ENCODE measurements around the gene CEP128. TPM values are rescaled to one million over a fixed set of nuclear protein-coding genes. Genes with fewer than 3 reads are reported as not detected.

CEP128 gene
- total RNA-seq, 2 experiments from 2014 or later: 30.0 to 32.9 TPM

- H3K27ac Mint-ChIP-seq: no peak overlapping the region
- no peaks in the 10 kb centered on the region for H3K9me3 Mint-ChIP-seq
- no peak for DNase-seq
- ATAC-seq (ENCODE audit: low read depth): no peak
- H3K36me3 Mint-ChIP-seq: no peaks in the 10 kb centered on the region
- POLR2A ChIA-PET: no interaction called here
- H3K4me3 Mint-ChIP-seq: no peak overlapping the region
- no peaks in the 10 kb centered on the region for H3K27me3 Mint-ChIP-seq
- peaks cover 2% of the 10 kb centered on the region for H3K4me1 Mint-ChIP-seq
Observed at GRCh38 chr14:80572666-80573065, 368.9 kb downstream of the CEP128 start.

DNA sequence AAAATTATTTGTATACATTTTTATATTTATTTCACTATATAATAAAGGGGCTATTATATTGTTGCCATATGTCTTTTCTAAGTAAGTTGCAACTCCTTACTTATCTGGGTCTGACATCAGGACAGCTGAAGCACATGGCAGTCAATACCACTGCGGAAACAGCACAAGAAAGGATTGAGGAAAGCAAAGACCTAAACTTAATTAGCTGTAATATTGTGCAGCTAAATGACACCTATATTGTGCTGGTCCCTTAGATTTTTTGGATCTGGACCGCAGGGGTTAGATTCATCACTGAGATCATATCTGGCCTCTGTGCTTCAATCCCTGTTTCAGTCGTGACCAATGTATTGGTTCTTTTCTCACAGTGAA, 370.6 kb downstream of the CEP128 start:
- H3K36me3 Mint-ChIP-seq: peaks cover 2% of the 10 kb centered on the region
- H3K27ac Mint-ChIP-seq: no peak overlapping the region
- POLR2A ChIA-PET: no interaction called here
- no peak overlapping the region for H3K4me3 Mint-ChIP-seq
- DNase-seq: no peak
- no peaks in the 10 kb centered on the region for H3K27me3 Mint-ChIP-seq
- peaks cover 2% of the 10 kb centered on the region for H3K4me1 Mint-ChIP-seq
- ATAC-seq (ENCODE audit: low read depth): no peak
- no peaks in the 10 kb centered on the region for H3K9me3 Mint-ChIP-seq

DNA sequence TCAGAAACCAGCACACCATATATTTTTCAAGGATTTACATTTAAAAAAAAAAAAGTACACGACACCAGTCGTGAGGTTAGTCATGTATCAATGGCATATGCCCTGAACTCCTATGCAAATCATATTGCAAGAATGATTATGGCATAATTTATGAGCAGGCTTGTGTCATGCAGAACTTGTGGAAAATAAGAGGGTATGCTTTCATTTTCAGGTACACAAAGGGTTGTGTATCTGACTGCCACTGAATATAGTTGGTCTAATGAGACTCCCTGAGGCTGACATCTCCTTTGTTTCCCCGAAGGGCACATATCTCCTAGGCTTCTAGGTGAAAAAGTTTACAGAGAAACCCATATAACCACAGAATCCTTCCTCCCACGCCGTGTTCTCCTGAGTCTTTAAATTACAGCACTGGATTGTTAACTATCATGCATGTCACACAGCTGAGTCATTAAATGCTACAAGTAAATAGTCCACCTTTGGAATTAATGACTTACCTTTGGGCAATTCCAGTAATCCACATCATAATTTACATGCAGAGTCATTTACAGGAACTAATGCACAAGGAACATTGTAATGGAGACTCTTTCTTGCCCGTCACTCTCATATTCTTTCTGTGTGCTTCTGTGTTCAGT, 373.5 kb downstream of the CEP128 start:
- no peak overlapping the region for H3K27ac Mint-ChIP-seq
- ATAC-seq (ENCODE audit: low read depth) (no peak), DNase-seq (no peak)
- H3K4me3 Mint-ChIP-seq: no peak overlapping the region
- H3K9me3 Mint-ChIP-seq: no peaks in the 10 kb centered on the region
- peaks cover 2% of the 10 kb centered on the region for H3K36me3 Mint-ChIP-seq
- POLR2A ChIA-PET: no interaction called here
- peaks cover 2% of the 10 kb centered on the region for H3K4me1 Mint-ChIP-seq
- H3K27me3 Mint-ChIP-seq: no peaks in the 10 kb centered on the region

GRCh38 chr14:80565001-80565400, 376.5 kb downstream of the CEP128 start:
- Mint-ChIP-seq H3K27me3 (no peaks in the 10 kb centered on the region), H3K4me3 (no peak overlapping the region), H3K27ac (no peak overlapping the region), H3K36me3 (peaks cover 2% of the 10 kb centered on the region), H3K4me1 (peaks cover 2% of the 10 kb centered on the region), H3K9me3 (no peaks in the 10 kb centered on the region)
- POLR2A ChIA-PET: no interaction called here
- no peak for DNase-seq
- no peak for ATAC-seq (ENCODE audit: low read depth)

GRCh38 chr14:80564051-80564450, 377.5 kb downstream of the CEP128 start:
- DNase-seq (no peak), ATAC-seq (ENCODE audit: low read depth) (no peak)
- Mint-ChIP-seq H3K9me3 (no peaks in the 10 kb centered on the region), H3K4me3 (no peak overlapping the region), H3K36me3 (peaks cover 2% of the 10 kb centered on the region), H3K27ac (no peak overlapping the region), H3K4me1 (peaks cover 2% of the 10 kb centered on the region), H3K27me3 (no peaks in the 10 kb centered on the region)
- POLR2A ChIA-PET: no interaction called here

GRCh38 chr14:80560800-80561657, 380.5 kb downstream of the CEP128 start:
- H3K4me3 Mint-ChIP-seq: no peak overlapping the region
- no peaks in the 10 kb centered on the region for H3K9me3 Mint-ChIP-seq
- H3K27ac Mint-ChIP-seq: no peak overlapping the region
- no peaks in the 10 kb centered on the region for H3K4me1 Mint-ChIP-seq
- no peaks in the 10 kb centered on the region for H3K27me3 Mint-ChIP-seq
- H3K36me3 Mint-ChIP-seq: no peaks in the 10 kb centered on the region
- POLR2A ChIA-PET: no interaction called here
- DNase-seq (no peak), ATAC-seq (ENCODE audit: low read depth) (no peak)

DNA sequence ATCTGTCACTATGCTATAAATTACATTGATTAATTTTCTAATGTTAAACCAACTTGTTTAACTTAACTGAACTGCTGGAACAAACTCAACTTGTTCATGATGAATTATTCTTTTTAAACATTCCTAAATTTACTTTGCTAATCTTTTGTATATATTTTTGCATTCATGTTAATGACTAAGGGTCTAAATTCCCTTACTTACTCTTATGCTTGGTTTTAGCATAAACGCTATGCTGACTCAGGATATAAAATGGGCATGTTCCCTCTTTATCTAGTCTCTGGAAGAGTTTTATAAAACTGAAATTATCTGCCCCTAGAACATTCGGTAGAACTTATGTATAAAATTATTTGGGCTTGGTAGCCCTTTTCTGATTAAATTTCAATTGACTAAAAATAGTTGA, 387.4 kb downstream of the CEP128 start:
- H3K4me3 Mint-ChIP-seq: no peak overlapping the region
- ATAC-seq (ENCODE audit: low read depth) (no peak), DNase-seq (no peak)
- H3K27ac Mint-ChIP-seq: no peak overlapping the region
- H3K4me1 Mint-ChIP-seq: no peaks in the 10 kb centered on the region
- no peaks in the 10 kb centered on the region for H3K36me3 Mint-ChIP-seq
- no peaks in the 10 kb centered on the region for H3K27me3 Mint-ChIP-seq
- POLR2A ChIA-PET: no interaction called here
- no peaks in the 10 kb centered on the region for H3K9me3 Mint-ChIP-seq

DNA sequence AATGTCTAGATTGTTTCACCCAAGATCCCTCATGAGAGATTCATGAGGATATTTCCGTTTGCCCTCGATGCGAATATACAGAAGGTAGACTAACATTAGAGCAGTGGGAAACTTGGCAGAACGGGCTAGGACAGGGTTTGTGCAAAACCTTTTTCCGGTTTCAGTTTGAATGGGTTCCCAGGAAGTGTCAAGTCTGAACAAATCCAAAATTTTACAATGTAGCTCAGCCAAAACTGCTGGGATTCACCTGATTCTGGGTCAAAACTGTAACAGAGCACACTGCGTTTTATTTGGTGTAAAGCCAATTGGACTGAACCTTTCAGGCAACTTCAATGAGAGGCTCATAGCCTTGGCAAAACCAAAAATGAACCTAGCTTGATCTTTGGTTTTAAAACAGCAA, 392.4 kb downstream of the CEP128 start:
- peaks cover 3% of the 10 kb centered on the region for H3K36me3 Mint-ChIP-seq
- DNase-seq (no peak), ATAC-seq (ENCODE audit: low read depth) (no peak)
- no peak overlapping the region for H3K4me3 Mint-ChIP-seq
- peaks cover 3% of the 10 kb centered on the region for H3K9me3 Mint-ChIP-seq
- peaks cover 1% of the 10 kb centered on the region for H3K4me1 Mint-ChIP-seq
- no peak overlapping the region for H3K27ac Mint-ChIP-seq
- no peaks in the 10 kb centered on the region for H3K27me3 Mint-ChIP-seq
- POLR2A ChIA-PET: no interaction called here

DNA sequence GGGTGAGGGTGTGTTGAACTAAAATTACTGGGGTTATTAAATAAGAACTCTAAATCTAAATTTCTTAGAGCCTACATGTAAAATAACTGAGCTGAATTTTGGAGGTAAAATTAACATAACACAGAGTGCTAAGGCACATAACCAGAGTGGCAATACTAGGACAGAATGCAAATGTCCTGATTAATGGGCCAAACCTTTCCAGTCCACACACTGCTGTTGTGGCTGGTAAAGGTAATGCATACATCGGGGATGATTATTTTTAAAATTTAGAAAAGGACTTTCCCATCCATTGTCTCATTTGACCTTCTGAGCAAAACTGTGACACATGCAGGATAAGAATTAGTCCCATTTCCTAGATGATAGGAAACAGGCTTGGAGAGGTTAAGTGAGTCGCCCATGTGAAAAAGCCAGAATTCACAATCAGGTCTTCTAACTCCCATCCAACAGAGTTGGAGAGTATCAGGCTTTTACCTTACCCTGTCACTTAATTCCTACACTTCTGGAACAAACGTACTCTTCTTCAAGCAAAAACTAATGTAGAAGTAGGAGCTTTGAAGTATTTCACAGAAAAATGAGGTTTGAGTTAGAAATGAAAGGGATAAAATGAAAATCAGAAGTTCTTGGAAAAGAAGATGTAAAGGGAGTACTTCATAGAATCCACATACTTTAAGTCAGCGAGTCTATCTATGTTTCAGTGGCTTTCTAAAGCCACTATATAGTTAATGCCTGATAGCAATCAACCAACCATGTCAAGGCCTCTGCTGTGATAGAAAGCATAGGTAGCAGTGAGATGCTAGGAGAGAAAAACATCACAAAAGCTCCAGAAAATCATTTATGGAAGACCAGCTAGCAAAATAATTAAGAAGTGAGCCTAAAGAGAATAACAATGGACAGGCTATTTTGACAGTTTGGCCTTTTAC, 395.3 kb downstream of the CEP128 start:
- peaks cover 5% of the 10 kb centered on the region for H3K36me3 Mint-ChIP-seq
- POLR2A ChIA-PET: no interaction called here
- no peak for DNase-seq
- peaks cover 1% of the 10 kb centered on the region for H3K4me1 Mint-ChIP-seq
- no peak for ATAC-seq (ENCODE audit: low read depth)
- no peak overlapping the region for H3K4me3 Mint-ChIP-seq
- no peak overlapping the region for H3K27ac Mint-ChIP-seq
- no peaks in the 10 kb centered on the region for H3K27me3 Mint-ChIP-seq
- H3K9me3 Mint-ChIP-seq: peaks cover 5% of the 10 kb centered on the region

GRCh38 chr14:80544366-80544765, 397.2 kb downstream of the CEP128 start:
- POLR2A ChIA-PET: no interaction called here
- peaks cover 5% of the 10 kb centered on the region for H3K36me3 Mint-ChIP-seq
- H3K4me1 Mint-ChIP-seq: peaks cover 1% of the 10 kb centered on the region
- peaks cover 5% of the 10 kb centered on the region for H3K9me3 Mint-ChIP-seq
- no peak for ATAC-seq (ENCODE audit: low read depth)
- H3K27ac Mint-ChIP-seq: no peak overlapping the region
- no peaks in the 10 kb centered on the region for H3K27me3 Mint-ChIP-seq
- no peak for DNase-seq
- H3K4me3 Mint-ChIP-seq: no peak overlapping the region

- no peak for DNase-seq
- H3K27me3 Mint-ChIP-seq: no peaks in the 10 kb centered on the region
- H3K9me3 Mint-ChIP-seq: peaks cover 5% of the 10 kb centered on the region
- peaks cover 1% of the 10 kb centered on the region for H3K4me1 Mint-ChIP-seq
- peaks cover 5% of the 10 kb centered on the region for H3K36me3 Mint-ChIP-seq
- no peak for ATAC-seq (ENCODE audit: low read depth)
- H3K4me3 Mint-ChIP-seq: no peak overlapping the region
- H3K27ac Mint-ChIP-seq: no peak overlapping the region
- POLR2A ChIA-PET: no interaction called here
Observed at GRCh38 chr14:80543211-80543610, 398.3 kb downstream of the CEP128 start.

DNA sequence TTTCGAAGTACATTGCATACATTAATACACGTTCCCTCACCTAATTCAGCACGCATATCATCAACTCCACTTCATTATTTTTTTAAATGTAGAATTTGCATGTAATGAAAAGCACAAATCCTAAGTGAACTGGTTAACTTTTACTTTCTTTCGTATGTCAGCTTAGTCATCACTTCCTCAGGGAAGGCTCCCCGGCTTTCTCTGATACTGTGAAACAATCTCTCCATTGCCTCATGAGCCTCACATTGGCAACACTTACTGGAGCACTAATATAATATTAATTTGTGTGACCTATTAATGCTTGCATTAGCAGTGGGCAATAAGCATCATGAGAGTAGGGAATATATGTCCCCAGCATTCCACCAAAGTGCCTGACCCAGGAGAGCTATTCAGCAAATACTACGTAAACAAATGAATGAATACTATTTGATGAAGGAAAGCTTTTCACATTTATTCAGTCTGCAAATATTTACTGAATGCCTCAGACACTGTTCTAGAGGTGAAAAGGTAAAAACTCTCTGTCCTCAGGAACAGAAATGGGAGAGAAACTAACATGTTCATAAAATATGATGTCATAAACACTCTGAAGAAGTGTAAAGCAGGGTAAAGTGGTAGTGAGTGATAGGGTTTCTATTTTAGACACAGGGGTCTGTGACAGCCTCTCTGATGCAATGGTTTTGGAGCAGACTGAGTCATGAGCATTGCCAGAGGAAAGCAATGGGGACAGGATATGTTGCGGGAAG, 402.7 kb downstream of the CEP128 start:
- H3K9me3 Mint-ChIP-seq: peaks cover 3% of the 10 kb centered on the region
- H3K27me3 Mint-ChIP-seq: no peaks in the 10 kb centered on the region
- H3K4me1 Mint-ChIP-seq: no peaks in the 10 kb centered on the region
- DNase-seq: no peak
- H3K27ac Mint-ChIP-seq: no peak overlapping the region
- POLR2A ChIA-PET: no interaction called here
- peaks cover 2% of the 10 kb centered on the region for H3K36me3 Mint-ChIP-seq
- H3K4me3 Mint-ChIP-seq: no peak overlapping the region
- ATAC-seq (ENCODE audit: low read depth): no peak

DNA sequence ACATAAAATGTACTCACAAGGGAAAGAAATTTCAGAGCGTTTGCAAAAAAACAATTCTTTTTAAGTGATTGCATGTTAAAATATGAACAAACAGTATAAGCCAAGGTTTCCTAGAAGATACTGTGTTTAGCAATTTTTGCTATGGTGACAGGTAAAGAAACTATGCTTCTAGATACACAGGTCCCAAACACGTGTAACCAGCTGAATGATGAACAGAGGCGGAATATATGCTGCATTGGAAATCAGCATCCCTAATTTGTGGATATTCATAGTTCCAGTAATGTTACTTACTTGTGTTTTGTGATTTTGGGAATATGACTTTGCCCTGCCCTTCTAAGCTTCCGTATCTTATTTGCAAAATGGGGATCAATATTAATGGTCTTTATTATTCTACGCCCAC, 403.9 kb downstream of the CEP128 start:
- H3K27me3 Mint-ChIP-seq: no peaks in the 10 kb centered on the region
- no peak for ATAC-seq (ENCODE audit: low read depth)

More for the DNA sequence above, 403.9 kb downstream of the CEP128 start:
- no peak overlapping the region for H3K27ac Mint-ChIP-seq
- DNase-seq: no peak
- peaks cover 3% of the 10 kb centered on the region for H3K9me3 Mint-ChIP-seq
- POLR2A ChIA-PET: no interaction called here
- peaks cover 2% of the 10 kb centered on the region for H3K36me3 Mint-ChIP-seq
- no peak overlapping the region for H3K4me3 Mint-ChIP-seq
- H3K4me1 Mint-ChIP-seq: no peaks in the 10 kb centered on the region
